ENCODE data around the gene MMRN2.
"Not testable (repeated sequence)": the region's sequence is repeated elsewhere in the genome, so short reads cannot be mapped to it uniquely, and the experiment has no call there.

Gene MMRN2

DNA sequence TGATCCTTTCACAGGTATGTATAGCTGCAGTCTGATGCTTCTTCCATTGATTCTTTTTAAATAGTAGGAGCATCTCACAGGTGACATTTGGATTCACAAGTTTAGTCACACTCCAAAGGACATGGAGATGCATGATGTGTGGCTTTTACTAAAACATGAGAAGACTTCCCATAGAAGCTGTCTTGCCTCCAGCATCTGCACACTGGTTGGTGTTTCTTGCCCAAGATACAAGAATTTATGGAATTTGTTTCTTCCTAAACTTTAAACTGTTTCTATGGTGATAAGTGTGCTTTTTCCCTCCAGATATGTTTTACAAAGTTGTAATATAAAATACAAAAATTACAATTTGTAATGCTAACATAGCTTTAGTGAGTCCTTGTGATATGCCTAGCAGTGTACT, 35.0 kb upstream of the MMRN2 start:
- Histone ChIP-seq H3K9ac (no peak overlapping the region), H3K27me3 (ENCODE audit: control insufficient read depth, insufficient read depth, low read length) (no peaks in the 10 kb centered on the region), H3K36me3 (ENCODE audit: control insufficient read depth, insufficient read depth, low read length) (no peaks in the 10 kb centered on the region), H3K4me2 (ENCODE audit: low read length) (no peak overlapping the region), H3K79me2 (no peaks in the 10 kb centered on the region), H3K4me3 (ENCODE audit: low read depth, low read length) (no peak overlapping the region), H3K27ac (no peak overlapping the region), H3K4me1 (no peaks in the 10 kb centered on the region), H3K9me3 (ENCODE audit: control insufficient read depth, low read length) (no peaks in the 10 kb centered on the region), H2AFZ (no peak overlapping the region)
- TF ChIP-seq, protein P1, sequence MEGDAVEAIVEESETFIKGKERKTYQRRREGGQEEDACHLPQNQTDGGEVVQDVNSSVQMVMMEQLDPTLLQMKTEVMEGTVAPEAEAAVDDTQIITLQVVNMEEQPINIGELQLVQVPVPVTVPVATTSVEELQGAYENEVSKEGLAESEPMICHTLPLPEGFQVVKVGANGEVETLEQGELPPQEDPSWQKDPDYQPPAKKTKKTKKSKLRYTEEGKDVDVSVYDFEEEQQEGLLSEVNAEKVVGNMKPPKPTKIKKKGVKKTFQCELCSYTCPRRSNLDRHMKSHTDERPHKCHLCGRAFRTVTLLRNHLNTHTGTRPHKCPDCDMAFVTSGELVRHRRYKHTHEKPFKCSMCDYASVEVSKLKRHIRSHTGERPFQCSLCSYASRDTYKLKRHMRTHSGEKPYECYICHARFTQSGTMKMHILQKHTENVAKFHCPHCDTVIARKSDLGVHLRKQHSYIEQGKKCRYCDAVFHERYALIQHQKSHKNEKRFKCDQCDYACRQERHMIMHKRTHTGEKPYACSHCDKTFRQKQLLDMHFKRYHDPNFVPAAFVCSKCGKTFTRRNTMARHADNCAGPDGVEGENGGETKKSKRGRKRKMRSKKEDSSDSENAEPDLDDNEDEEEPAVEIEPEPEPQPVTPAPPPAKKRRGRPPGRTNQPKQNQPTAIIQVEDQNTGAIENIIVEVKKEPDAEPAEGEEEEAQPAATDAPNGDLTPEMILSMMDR (IDR thresholded peaks at IDR 0.05), result no peak

DNA sequence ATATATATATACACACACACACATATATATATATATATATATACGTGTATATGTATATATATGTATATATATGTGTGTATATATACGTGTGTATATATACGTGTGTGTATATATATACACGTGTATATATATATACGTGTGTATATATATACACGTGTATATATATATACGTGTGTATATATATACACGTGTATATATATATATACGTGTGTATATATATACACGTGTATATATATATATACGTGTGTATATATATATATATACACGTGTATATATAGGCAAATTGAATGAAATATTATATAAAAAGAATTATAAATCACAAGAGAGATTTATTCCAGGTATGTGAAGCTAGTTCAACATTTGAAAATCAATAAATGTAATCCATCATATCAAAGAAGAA, 33.9 kb upstream of the MMRN2 start:
- not testable (repeated sequence) for H3K9ac ChIP-seq; H3K27me3 ChIP-seq (ENCODE audit: control insufficient read depth, insufficient read depth, low read length); H2AFZ ChIP-seq; H3K79me2 ChIP-seq; H3K4me1 ChIP-seq; H3K4me3 ChIP-seq (ENCODE audit: low read depth, low read length); H3K27ac ChIP-seq; H3K9me3 ChIP-seq (ENCODE audit: control insufficient read depth, low read length); H3K4me2 ChIP-seq (ENCODE audit: low read length); H3K36me3 ChIP-seq (ENCODE audit: control insufficient read depth, insufficient read depth, low read length)

DNA sequence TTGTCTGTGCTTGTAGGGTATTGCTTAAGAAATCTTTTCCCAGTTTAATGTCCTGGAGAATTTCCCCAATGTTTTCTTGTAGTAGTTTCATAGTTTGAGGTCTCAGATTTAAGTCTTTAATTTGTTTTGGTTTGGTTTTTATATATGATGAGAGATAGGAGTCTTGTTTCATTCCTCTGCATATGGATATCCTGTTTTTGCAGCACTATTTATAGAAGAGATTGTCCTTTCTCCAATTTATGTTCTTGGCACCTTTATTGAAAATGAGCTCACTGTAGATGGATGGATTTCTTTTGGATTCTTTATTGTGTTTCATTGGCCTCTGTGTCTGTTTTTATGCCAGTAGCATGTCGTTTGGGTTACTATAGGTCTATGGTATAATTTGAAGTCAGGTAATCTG, 31.1 kb upstream of the MMRN2 start:
- TF ChIP-seq, protein P1 (IDR thresholded peaks at IDR 0.05), result no peak
- Histone ChIP-seq H3K36me3 (ENCODE audit: control insufficient read depth, insufficient read depth, low read length) (no peaks in the 10 kb centered on the region), H3K79me2 (no peaks in the 10 kb centered on the region), H3K9me3 (ENCODE audit: control insufficient read depth, low read length) (no peaks in the 10 kb centered on the region), H3K27me3 (ENCODE audit: control insufficient read depth, insufficient read depth, low read length) (no peaks in the 10 kb centered on the region), H3K27ac (no peak overlapping the region), H3K4me1 (no peaks in the 10 kb centered on the region), H2AFZ (no peak overlapping the region), H3K9ac (no peak overlapping the region), H3K4me3 (ENCODE audit: low read depth, low read length) (no peak overlapping the region), H3K4me2 (ENCODE audit: low read length) (no peak overlapping the region)

DNA sequence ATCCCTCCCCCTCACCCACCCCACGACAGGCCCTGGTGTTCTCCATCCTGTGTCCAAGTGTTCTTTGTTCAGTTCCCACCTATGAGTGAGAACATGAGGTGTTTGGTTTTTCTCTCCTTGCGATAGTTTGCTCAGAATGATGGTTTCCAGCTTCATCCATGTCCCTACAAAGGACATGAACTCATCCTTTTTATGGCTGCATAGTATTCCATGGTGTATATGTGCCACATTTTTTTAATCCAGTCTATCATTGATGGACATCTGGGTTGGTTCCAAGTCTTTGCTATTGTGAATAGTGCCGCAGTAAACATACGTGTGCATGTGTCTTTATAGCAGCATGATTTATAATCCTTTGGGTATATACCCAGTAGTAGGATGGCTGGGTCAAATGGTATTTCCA, 27.1 kb upstream of the MMRN2 start:
- H2AFZ ChIP-seq; H3K9ac ChIP-seq; H3K4me1 ChIP-seq; H3K27ac ChIP-seq; H3K4me3 ChIP-seq (ENCODE audit: low read depth, low read length); H3K79me2 ChIP-seq; H3K4me2 ChIP-seq (ENCODE audit: low read length); H3K27me3 ChIP-seq (ENCODE audit: control insufficient read depth, insufficient read depth, low read length); H3K9me3 ChIP-seq (ENCODE audit: control insufficient read depth, low read length); H3K36me3 ChIP-seq (ENCODE audit: control insufficient read depth, insufficient read depth, low read length): not testable (repeated sequence)

DNA sequence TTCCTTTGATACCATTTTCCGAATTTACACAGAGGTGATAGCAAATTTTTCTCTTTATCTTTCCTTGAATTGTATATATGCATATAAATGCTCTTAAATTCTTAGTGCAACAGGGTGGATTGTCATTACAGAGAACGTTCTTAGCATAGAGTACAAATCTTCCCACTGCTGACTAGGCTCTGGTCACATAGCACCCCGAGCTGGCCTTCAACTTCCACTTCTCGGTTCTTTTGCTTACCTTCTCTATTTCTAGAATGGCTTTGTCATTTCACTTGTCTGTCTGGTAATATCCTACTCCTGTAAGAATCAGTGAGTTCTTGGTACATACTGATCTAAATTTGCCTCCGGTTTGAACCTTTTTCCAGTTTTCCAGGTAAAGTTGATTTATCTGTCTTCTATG, 24.3 kb upstream of the MMRN2 start:
- Histone ChIP-seq H3K9me3 (ENCODE audit: control insufficient read depth, low read length) (no peaks in the 10 kb centered on the region), H3K27ac (no peak overlapping the region), H3K36me3 (ENCODE audit: control insufficient read depth, insufficient read depth, low read length) (no peaks in the 10 kb centered on the region), H3K27me3 (ENCODE audit: control insufficient read depth, insufficient read depth, low read length) (no peaks in the 10 kb centered on the region), H3K4me3 (ENCODE audit: low read depth, low read length) (no peak overlapping the region), H2AFZ (no peak overlapping the region), H3K79me2 (no peaks in the 10 kb centered on the region), H3K4me2 (ENCODE audit: low read length) (no peak overlapping the region), H3K9ac (no peak overlapping the region), H3K4me1 (no peaks in the 10 kb centered on the region)
- TF ChIP-seq, protein P1 (IDR thresholded peaks at IDR 0.05), result no peak

DNA sequence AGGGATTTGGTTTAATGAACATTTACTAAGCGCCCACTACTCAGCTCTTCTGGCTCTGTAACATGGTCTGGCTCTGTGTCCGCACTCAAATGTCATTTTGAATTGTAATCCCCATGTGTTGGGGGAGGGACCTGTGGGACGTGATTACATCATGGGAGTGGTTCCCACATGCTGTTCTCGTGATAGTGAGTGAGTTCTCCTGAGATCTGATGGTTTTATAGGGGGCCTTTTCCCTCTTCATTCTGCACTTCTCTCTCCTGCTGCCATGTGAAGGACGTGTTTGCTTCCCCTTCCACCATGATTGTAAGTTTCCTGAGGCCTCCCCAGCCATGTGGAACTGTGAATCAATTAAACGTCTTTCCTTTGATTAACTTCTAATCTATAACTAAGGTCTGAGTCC, 23.6 kb upstream of the MMRN2 start:
- not testable (repeated sequence) for H3K36me3 ChIP-seq (ENCODE audit: control insufficient read depth, insufficient read depth, low read length); H3K27ac ChIP-seq; H3K79me2 ChIP-seq; H3K4me3 ChIP-seq (ENCODE audit: low read depth, low read length); H3K9me3 ChIP-seq (ENCODE audit: control insufficient read depth, low read length); H2AFZ ChIP-seq; H3K4me1 ChIP-seq; H3K27me3 ChIP-seq (ENCODE audit: control insufficient read depth, insufficient read depth, low read length); H3K4me2 ChIP-seq (ENCODE audit: low read length); H3K9ac ChIP-seq
